Activated naive CD4-positive, alpha-beta T cell treated with Interleukin-2 at 50 U/mL for 16 hours (primary cell): Measurements from ENCODE around the gene OLFM1.
A peak's percentile ranks its signal among the peaks of the same experiment; 100 is the strongest.
"Not testable (repeated sequence)": the region's sequence is repeated elsewhere in the genome, so short reads cannot be mapped to it uniquely, and the experiment has no call there.

Experiments
- DNase-seq: peaks from one replicate; pipeline ENCODE4 v3.0.0-alpha.2; 2020

OLFM1 gene

DNA sequence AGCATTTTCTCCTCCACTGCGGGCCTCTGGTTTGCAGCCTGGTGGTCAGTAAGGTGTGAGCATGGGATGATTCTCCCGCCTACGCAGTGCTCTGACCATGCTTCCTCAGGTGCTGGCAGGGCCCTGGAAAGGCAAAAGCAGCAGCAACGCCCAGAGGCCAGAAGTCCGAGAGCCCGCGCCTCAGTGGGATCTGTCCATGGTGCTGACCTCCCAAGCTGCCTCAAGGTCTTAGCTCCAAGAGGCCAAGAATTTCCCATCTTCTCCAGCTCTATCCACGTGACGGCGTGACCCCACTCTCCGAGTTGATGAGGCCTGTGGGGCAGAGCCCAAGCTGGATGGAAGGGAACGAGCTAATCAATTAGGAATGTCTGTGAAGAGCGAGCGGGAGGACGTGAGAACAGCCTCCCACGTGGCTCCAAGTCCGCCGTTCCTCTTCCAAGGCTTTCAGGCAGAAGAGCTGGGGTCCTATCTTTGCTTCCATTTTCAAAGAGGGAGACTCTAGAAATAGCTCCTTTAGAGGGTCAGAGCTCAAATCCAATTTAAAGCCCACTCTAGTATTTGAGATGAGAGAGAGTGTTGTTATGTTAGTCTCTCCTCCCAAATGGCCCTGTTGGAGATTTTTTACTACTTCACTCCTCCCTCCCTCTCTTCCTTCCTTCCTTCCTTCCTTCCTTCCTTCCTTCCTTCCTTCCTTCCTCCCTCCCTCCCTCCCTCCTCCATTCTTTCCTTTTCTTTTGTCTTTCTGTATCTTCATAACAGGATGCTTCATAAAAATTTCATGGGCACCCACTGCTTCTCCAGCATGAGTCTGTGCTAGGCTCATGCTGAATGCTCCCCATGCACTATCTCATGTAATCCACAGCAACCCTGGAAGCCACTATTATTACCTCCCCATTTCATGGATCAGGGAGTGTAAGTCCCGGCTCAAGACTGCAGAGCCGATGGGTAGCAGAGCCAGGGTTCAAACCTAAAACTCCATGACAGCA, 69.3 kb downstream of the OLFM1 start:
- DNase-seq: peak; percentile 3

DNA sequence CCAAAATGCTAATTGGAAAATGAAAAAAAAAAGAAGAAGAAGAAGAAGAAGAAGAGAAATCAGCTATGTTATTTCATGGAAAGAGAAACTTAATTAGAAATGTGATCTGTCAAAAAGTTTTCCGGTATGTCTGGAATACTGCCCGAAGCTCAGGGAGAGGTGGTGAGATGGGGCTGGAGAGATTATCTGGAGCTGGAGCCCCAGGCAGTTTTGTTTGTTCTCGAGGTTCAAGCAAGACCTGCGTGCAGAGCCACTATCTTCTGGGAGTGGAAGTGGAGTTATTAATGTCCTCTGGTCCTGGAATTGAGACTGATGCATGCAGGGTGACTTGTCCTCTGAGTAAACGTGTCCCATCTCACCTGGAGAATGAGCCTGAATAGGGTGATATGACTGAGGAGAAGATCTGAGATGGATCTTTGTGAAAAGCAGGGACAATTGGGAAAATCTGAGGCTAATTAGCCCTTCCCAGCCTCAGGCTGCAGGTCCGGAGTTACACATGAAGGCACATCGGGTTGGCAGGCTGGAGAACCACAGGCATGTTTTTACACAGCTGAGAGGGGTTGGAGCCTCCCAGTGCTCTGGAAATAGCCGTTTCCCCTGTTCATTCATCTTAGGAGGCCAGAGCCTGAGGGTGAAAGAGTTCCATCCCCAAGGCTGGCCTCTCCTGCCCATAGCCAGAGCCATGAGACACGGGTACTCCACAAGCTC, 70.5 kb downstream of the OLFM1 start:
- no peak for DNase-seq

DNA sequence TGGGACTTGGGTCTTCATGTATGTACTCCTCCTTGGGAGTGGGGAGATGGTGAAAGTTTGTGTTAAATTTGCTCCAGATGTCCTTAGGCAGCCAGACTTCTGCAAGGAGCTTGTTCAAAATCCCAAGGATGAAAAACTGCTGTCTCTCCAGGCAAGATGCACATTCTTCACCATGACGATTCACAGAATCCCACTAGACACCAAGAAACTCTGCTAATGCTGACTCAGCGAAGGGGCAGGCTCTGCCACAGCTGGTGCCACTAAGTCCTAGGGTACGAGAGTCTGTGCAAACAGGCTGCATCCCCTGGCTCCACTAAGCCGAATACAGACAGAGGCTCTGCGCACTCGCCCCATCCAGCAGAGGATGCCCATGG, 71.1 kb downstream of the OLFM1 start:
- no peak for DNase-seq

DNA sequence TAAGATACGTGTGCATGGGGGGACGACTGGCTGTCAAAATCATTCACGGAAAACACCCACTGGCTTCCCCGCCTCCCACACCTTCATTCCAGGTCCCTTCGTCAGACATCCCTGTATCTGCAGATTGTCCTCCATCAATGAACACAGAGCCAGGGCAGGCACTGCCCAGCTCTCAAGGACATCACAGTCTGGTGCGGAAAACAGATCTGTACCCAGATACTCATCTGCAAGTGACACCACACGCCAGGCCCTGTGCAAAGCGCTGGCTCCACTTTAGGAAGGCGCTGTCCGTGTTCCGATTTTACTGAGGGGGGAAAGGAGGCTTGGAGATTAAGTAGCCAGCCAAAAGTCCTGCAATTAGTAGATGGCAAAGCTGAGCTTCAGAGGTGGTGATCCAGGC, 72.3 kb downstream of the OLFM1 start:
- no peak for DNase-seq

DNA sequence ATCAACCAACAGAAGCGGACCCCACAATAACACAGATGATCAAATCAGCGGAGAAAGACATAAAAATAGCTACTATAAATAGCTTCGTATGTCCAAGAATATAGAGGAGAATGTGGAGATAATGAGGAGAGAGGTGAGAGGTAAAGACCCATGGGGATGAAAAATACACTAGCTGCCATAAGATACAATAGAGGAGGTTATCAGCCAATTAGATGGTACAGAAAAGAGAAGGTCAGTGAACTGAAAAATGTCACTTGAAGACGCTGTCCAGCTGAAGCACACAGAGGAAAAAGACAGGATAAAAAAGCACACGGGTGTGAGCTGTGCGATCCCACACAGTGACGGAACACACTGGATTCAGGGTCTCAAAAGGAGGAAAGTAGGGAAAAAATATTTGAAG, 73.4 kb downstream of the OLFM1 start:
- DNase-seq: no peak

DNA sequence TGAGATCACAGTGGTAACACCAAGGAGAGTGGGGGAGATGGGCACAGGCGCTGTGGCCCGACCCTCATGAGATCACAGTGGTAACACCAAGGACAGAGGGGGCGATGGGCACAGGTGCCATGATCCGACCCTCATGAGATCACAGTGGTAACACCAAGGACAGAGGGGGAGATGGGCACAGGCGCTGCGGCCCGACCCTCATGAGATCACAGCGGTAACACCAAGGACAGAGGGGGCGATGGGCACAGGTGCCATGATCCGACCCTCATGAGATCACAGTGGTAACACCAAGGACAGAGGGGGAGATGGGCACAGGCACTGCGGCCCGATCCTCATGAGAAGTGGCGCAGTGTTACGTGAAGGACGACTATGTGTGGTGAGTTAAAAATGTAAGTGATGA, 75.1 kb downstream of the OLFM1 start:
- not testable (repeated sequence) for DNase-seq

DNA sequence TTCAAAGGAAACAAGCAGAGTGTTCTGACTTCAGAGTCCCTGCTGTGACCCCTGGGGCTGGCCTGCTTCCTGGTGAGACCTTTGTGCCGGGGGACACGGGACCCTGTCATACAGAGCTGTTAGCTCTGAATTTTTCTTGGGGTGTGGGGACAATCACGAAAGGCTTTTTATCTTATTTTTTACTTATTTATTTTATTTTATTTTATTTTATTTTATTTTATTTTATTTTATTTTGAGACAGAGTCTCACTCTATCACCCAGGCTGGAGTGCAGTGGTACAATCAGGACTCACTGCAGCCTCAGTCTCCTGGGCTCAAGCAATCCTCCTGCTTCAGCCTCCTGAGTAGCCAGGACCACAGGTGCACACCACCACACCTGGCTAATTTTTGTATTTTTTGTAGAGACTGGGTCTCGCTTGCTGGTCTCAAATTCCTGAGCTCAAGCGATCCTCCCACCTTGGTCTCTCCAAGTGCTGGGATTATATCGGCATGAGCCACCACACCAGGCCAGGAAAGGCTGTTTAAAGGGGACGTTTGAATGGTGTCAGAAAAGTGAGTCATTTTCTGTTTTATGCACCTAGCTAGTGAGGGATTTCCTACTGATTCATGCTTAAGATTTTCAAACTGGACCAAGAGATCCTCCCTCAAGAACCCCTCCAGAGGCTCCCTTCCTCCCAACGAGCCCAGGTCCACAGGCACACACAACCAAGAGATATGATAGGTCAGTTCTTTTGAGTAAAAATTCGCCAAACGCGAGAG, 75.7 kb downstream of the OLFM1 start:
- no peak for DNase-seq

DNA sequence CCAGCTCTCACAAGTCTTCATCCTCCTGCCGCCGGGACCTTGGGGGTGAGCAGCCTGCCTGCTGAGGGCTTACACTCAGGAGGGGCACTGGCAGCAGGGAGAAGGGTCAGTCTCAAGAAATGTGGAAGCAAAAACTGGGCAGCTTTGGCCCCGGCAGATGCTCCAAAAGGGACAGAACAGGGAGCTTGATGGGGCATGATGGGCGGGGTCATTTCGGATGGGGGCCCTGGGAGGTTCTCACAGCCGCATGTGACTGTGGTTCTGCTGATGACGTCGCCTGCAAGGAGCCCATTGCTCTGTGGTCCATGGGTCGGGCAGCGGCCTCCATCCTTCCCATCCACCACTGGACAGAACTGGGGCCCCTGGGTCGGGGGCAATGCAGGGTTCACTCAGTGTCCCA, 76.6 kb downstream of the OLFM1 start:
- no peak for DNase-seq

DNA sequence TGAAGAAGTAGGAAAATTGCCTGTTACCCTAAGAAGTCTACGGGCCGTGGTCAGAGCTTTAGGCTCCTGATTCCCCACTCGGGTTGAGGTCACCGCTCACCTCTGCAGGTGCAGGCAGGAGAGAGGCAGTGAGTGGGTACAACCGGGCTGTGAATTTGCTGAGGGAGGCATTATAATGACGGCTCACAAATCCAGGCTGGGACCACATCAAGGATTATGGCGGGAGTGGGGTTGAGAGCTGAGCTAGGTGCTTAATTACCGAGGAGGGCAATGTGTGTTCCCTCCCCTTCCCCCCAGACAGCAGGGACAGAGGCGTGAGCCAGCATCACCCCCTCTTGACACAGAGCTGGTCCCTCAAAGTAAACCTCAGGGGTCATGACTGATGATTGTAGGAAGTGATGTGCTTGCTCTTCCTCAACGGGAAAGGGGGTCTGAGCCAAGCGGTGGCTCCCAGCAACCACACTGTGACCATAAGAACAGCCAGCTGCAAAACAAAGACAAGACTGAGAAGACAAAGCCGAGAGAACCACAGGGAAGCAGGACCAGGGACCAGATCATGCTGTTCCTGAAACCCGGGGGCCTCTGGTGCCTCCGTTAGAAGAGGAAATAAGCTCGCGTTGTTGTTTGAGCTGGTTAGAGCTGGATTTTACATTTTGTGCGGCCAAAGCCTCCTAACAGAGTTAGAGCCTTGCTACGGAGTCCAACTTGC, 77.7 kb downstream of the OLFM1 start:
- DNase-seq: no peak

DNA sequence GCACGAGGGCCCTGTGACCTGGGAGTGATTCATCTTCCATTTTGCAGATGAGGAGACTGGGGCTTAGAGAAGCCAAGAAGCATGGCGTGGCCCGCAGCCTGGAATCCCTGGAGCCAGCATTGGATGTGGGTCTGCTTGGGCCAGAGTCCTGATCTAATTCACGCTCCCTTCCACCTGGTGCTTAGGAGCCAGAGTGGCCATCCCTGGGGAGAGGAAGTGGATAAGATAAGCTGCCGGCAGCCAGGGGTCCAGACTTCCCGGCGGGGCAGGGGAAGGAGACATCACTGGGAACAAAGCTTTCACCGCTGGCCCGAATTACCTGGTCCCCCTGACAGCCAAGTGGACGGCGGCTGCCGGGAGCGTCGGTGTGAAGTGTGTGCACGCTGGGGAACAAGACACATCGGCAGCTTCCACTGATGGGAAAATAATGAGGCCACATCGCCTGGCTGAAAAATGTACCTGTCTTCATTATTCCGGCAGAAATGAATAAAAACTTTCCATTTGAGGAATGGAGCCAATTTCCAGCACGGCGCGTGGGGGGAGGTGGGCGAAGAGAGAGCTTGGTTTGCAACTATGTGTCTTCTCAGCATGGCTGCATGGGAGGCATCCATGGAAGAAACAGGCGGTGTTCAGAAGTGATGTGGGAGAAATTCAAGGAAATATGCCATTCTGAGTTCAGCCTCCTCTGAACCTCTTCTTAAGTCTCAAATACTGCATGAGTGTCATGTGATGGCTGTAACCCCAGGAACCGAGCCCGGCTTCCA, 78.5 kb downstream of the OLFM1 start:
- no peak for DNase-seq

DNA sequence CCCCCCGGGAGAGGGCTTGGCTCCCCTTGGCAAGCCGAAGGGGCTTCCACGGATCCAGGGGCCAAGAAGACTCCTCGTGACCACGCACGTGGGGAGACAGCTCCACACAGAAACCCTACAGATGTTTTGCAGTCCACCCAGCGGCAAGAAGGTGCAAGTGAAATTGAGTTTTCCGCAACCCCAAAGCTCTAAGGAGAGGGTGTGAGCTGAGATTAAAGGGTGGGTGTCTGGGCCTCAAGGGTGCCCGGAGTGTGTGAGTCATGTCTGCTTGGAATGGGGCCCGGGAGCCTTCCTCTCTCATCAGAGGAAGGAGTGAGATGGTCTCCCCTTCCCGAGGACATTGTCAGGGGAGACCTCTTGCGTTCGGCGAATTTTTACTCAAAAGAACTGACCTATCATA, 79.1 kb downstream of the OLFM1 start:
- DNase-seq: no peak

DNA sequence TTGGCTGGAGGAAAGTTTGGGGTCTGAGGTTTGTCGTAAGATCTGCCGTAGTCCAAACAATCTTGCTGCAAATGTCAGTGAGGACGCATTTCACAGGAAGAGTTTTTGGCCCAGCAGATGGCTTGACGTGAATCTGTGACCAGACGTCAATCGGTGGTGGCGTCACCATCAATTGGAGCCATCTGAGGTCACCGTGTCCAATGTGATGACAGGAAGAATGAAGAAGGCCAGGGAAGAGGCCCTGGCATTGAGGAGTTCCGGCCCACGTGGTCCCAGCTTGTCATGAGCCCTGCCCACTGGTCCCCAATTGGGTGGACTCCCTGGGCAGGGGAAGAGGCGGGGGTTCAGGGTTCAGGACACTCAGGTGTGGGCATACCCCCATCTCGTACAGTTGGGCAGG, 79.9 kb downstream of the OLFM1 start:
- no peak for DNase-seq

DNA sequence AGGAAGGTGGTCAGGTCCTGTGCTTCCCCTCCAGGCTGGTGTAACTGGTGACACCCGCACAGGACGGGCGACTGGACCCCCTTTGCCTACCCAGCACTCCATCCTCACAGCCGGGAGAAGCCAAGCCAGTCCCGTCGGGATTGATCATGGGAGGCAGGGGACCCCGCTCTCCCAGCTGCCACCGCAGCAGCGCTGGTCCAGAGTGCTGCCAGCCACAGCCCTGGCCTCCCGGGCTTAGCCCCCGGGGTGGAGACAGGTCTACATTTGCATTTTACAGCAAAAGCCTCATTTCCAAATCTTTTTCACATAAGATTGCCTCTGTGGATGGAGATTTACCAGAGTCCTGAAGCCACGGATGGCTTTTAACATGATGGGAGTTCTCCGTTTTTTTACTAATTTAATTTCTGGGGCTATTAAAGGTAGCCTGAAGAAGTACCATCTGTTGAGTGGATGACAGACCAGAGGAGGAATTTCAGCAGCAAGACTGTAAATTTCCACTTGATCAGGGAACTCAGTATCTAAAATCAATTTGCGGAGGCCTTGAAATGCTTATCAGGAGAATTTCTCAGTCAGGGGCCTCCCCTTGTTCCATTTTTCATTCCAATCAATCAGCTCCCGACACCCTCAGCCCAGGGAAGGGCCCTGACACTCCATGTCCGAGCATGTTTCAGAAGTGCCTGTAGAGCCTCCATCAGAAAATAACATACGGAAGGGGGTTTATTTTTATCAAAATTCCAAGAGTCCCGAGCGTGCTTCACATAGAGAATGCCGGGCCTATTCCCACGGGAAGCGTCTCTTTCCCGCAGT, 80.6 kb downstream of the OLFM1 start:
- no peak for DNase-seq

DNA sequence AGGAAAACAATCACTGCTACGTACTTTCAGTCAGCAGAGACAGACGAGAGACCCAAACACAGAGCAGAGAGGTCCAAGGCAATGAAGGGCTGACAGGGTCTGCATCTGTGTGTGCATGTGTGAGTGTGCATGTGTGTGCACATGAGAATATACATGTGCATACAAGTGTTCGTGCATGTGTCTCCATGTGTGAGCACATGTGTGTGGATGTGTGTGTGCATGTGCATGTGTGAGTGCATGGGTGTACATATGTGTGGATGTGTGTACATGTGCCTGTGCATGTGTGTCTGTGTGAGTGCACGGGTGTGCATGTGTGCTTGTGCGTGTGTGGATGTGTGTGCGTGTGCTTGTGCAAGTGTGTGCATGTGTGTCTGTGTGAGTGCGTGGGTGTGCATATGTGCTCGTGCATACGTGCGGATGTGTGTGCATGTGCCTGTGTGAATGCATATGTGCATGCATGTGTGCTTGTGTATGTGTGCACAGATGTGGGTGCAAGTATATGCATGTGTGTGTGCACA, 82.3 kb downstream of the OLFM1 start:
- DNase-seq: no peak

DNA sequence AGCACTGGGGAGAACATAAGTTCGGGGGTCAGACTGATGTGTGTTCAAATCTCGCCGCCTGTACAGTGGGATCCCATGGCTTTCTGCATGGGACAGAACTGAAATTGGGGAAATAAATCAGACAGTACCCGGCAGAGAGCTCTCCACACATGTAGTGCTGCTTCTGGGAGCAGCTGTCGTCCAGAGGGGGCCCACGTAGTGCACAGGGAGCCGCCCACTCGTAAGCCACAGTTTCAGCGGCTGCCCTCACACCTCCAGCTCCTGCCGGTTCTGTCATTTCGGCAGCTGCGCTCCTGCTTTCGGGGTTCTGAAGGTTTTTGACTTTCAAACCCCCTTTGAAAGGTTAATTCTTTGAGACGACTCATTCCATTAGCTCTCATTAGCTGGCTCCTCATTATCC, 83.1 kb downstream of the OLFM1 start:
- no peak for DNase-seq
